SJSA1 (cell line): ENCODE results near the gene MIA. TPM values are rescaled to one million over a fixed set of nuclear protein-coding genes. Genes with fewer than 3 reads are reported as not detected.
A peak's percentile ranks its signal among the peaks of the same experiment; 100 is the strongest.

Experiments
- DNase-seq, 2 experiments: peaks; one replicate each; pipeline ENCODE4 v3.0.0-alpha.2; 2015 to 2020; ENCODE audit warnings: low spot score in 2 of 2, low read depth in 1 of 2
- H3K27ac ChIP-seq: fragments of 250-450 bp; sonication (Bioruptor Pico); 2 replicates; pipeline ENCODE4 v1.5.1; 2020; ENCODE audit warnings: mild to moderate bottlenecking, moderate library complexity
- H3K27me3 ChIP-seq: fragments of 250-450 bp; sonication (Bioruptor Pico); replicated peaks from 2 replicates; pipeline ENCODE4 v1.5.1; 2020; ENCODE audit warnings: mild to moderate bottlenecking, moderate library complexity
- H3K36me3 ChIP-seq: fragments of 250-450 bp; sonication (Bioruptor Pico); 2 replicates; pipeline ENCODE4 v1.5.1; 2020; ENCODE audit warnings: mild to moderate bottlenecking
- H3K4me1 ChIP-seq: fragments of 250-450 bp; sonication (Bioruptor Pico); replicated peaks from 2 replicates; pipeline ENCODE4 v1.6.1; 2021; ENCODE audit warnings: mild to moderate bottlenecking
- H3K4me3 ChIP-seq: fragments of 250-450 bp; sonication (Bioruptor Pico); 2 replicates; pipeline ENCODE4 v1.5.1; 2020; ENCODE audit warnings: mild to moderate bottlenecking
- H3K9me3 ChIP-seq: fragments of 250-450 bp; sonication (Bioruptor Pico); replicated peaks from 2 replicates; pipeline ENCODE4 v1.5.1; 2020; ENCODE audit warnings: mild to moderate bottlenecking
- total RNA-seq: library from RNA; depleted of rRNA; stranded (reverse); fragments of >200 nt; shearing (Covaris generic); gene quantifications from 2 replicates; pipeline ENCODE4 v1.2.3, GENCODE V29; 2014

The MIA gene
- total RNA-seq, 1 experiment from 2014 or later, result not detected

DNA sequence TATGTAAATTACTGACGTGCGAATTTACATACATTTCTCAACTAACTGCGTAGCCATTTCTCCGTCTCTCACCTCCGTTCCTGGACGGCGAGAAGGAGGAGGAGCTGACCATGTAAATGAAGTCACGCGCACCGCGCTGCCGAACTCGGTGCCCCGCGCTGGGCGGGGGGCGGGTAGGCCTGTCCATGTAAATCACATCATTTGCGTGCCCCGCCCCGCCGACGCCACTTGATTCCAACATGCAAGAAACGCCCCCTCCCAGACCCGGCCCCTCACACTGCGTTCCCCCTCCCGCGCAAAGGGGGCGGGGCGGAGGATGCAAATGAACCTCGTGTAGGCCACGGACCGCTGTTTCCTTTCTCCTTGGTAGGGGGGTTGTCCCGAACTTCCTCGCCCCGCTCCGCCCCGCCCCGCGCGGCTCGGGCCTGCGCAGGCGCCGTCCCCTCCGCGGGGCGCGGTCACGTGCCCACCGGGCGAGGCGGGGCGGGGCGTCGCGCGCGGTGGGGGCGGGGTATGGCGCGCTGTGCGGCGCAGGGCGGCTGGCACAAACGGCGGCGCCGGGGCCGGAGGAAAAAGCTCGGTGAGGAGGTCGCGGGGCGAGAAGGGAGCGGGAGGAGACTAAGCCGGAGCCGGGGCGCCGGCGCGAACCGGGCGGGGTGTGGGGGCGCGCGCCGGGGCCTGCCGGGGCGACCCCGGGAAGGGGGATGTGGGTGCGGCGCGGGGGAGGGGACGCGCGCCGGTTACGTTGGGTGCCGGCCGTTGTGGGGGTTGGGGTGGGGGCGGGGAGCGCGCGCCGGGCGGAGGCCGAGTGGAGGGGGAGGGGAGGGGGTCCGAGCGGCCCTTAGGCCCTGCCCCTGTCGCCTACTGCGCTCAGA lies 23.6 kb downstream of the MIA start, which contains the start of gene EGLN2:
TSS of gene EGLN2 (plus strand) at position 509 of the 875 bp plus-strand sequence. CDS start 1,382 bp downstream, outside the sequence.
- Histone ChIP-seq H3K4me1 (peaks cover 25% of the 10 kb centered on the region), H3K36me3 (peaks cover 39% of the 10 kb centered on the region), H3K27ac (peak within 1 kb of the TSS; percentile 68), H3K9me3 (no peaks in the 10 kb centered on the region), H3K4me3 (peak within 1 kb of the TSS; percentile 85), H3K27me3 (no peaks in the 10 kb centered on the region)
- DNase-seq, result peak; percentile 99 to 100

DNA sequence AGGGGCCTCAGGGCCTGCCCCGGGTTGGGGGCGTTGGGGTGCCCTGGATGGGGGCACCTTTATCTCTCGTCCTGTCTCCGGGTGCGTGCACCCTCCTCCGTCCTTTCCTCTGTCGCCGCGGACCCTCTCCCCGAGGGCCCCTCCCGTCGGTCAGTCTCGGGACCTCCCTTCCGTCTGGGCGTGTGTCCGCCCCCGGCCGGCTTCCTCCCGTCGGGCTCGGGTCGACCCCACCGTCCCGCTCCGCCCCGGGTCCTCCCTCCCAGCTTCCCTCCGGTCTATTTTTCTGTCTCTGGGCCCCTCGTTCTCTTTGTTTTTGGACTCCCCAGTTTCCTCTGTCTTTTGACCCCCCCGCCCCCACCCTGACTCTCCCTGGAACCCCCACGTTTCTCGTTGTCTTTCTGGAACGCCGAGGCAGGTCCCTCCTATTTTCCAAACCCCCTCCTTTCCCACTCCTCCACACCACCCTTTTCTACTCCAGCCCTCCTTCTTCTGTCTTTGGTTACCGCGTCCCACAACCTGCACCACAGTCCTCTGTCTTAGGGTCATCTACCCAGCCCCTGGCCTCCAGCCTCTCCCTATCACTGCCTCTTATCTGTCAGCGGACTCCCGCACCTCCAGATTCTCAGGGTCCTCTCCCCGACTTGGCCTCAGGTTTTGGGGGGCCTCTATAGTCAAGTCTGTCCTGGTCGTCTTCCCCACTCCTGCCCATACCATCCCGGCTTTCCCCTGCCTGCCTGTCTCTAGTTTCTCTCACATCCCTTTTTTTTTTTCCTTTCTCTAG lies 24.4 kb downstream of the MIA start:
- peak overlapping the region; percentile 85 for H3K4me3 ChIP-seq
- DNase-seq, result peak in 1 of 2 experiments; percentile 35
- H3K4me1 ChIP-seq, result peaks cover 25% of the 10 kb centered on the region
- H3K9me3 ChIP-seq, result no peaks in the 10 kb centered on the region
- H3K27ac ChIP-seq, result peak overlapping the region; percentile 68
- H3K36me3 ChIP-seq, result peaks cover 48% of the 10 kb centered on the region
- H3K27me3 ChIP-seq, result no peaks in the 10 kb centered on the region

DNA sequence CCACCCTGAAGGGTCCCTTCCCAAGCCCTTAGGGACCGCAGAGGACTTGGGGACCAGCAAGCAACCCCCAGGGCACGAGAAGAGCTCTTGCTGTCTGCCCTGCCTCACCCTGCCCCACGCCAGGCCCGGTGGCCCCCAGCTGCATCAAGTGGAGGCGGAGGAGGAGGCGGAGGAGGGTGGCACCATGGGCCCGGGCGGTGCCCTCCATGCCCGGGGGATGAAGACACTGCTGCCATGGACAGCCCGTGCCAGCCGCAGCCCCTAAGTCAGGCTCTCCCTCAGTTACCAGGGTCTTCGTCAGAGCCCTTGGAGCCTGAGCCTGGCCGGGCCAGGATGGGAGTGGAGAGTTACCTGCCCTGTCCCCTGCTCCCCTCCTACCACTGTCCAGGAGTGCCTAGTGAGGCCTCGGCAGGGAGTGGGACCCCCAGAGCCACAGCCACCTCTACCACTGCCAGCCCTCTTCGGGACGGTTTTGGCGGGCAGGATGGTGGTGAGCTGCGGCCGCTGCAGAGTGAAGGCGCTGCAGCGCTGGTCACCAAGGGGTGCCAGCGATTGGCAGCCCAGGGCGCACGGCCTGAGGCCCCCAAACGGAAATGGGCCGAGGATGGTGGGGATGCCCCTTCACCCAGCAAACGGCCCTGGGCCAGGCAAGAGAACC lies 25.1 kb downstream of the MIA start:
- Histone ChIP-seq H3K27ac (no peak overlapping the region), H3K9me3 (no peaks in the 10 kb centered on the region), H3K4me3 (peak overlapping the region; percentile 85), H3K4me1 (peaks cover 26% of the 10 kb centered on the region), H3K36me3 (peaks cover 55% of the 10 kb centered on the region), H3K27me3 (no peaks in the 10 kb centered on the region)
- no peak for DNase-seq

DNA sequence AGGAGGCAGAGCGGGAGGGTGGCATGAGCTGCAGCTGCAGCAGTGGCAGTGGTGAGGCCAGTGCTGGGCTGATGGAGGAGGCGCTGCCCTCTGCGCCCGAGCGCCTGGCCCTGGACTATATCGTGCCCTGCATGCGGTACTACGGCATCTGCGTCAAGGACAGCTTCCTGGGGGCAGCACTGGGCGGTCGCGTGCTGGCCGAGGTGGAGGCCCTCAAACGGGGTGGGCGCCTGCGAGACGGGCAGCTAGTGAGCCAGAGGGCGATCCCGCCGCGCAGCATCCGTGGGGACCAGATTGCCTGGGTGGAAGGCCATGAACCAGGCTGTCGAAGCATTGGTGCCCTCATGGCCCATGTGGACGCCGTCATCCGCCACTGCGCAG lies 25.7 kb downstream of the MIA start:
- Histone ChIP-seq H3K27ac (no peak overlapping the region), H3K4me1 (peaks cover 31% of the 10 kb centered on the region), H3K36me3 (peaks cover 60% of the 10 kb centered on the region), H3K9me3 (no peaks in the 10 kb centered on the region), H3K27me3 (no peaks in the 10 kb centered on the region), H3K4me3 (peak overlapping the region; percentile 85; the same call in 1 of the 2 replicates)
- DNase-seq, result no peak

DNA sequence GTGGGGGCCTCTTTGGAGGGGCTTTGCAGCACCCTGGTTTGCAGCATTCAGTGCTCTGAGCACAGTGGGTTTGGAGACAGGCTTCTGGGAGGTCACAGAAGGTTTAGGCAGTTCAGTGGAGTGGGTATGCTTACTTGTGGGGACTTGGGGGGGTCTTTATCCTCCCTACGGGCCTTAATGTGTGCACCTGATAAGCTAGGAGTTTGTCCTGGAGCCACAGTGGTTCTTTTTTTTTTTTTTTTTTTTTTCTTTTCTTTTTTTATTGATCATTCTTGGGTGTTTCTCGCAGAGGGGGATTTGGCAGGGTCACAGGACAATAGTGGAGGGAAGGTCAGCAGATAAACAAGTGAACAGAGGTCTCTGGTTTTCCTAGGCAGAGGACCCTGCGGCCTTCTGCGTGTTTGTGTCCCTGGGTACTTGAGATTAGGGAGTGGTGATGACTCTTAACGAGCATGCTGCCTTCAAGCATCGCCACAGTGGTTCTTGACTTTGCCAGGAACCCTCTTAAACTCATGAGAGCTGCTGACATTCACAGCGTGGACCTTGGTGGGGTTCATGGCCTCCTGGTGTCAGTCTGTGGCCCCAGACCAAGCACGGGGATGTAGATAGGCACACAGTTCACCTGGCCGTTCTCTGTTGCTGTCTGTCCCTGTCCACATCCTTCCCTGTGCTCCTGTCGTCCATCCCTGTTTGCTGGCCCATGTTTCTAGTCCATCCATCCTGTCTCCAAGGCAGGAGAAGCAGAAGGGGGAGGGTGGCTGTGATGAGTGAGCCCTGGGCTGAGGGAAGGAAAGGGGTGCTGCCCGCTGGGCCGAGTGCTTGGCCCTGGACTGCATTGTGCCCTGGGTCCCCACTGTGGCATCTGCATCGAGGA lies 26.3 kb downstream of the MIA start:
- Histone ChIP-seq H3K27ac (no peak overlapping the region), H3K4me1 (peaks cover 38% of the 10 kb centered on the region)

DNA sequence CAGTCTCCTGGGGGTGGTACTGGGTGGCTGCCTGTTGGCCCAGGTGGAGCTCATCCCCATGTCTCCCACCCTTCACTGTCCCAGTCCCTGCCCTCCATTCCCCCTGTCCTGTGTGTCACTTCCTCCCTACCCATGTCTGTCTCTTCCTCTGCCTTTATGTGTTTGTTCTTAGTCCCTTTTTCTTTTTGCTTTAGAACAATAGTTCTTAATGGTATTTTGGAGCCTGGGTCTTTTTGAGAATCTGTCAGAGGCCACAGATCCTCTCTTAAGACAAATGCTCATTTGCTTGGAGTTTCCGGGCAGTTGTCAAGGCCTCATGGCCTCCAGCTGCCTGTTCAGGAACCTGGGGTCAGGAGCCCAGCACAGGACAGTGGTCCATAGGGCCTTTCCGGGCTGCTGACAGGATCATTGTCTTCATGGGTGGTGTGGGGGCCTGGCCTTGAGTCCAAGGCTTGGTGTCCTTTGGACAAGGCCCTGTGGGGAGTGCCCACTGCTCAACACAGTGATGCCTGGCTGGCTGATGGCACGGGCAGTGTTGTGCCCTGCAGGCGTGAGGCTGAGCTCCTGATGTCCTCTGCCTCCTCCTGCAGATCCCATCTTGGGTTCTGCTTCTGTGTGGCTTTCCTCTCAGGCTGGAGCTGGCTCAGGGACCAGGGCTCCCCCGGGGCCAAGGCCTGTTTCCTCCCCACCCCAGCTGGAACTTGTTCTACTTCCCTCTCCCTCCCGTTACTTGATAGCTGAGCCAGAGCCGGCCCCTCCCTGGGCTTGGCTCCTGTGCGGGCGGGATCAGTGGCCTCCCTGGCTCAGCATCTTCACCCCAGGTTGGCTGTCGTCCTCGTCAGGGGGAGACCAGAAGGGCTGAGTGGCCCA lies 27.2 kb downstream of the MIA start:
- H3K27ac ChIP-seq, result no peak overlapping the region
- H3K9me3 ChIP-seq, result no peaks in the 10 kb centered on the region
- peaks cover 42% of the 10 kb centered on the region for H3K4me1 ChIP-seq
- no peaks in the 10 kb centered on the region for H3K27me3 ChIP-seq
- no peak overlapping the region for H3K4me3 ChIP-seq
- peaks cover 71% of the 10 kb centered on the region for H3K36me3 ChIP-seq
- DNase-seq, result no peak

More for the DNA sequence above, 26.3 kb downstream of the MIA start:
- Histone ChIP-seq H3K9me3 (no peaks in the 10 kb centered on the region), H3K27me3 (no peaks in the 10 kb centered on the region), H3K4me3 (no peak overlapping the region; the same call in 1 of the 2 replicates), H3K36me3 (peaks cover 65% of the 10 kb centered on the region)
- DNase-seq, result no peak

DNA sequence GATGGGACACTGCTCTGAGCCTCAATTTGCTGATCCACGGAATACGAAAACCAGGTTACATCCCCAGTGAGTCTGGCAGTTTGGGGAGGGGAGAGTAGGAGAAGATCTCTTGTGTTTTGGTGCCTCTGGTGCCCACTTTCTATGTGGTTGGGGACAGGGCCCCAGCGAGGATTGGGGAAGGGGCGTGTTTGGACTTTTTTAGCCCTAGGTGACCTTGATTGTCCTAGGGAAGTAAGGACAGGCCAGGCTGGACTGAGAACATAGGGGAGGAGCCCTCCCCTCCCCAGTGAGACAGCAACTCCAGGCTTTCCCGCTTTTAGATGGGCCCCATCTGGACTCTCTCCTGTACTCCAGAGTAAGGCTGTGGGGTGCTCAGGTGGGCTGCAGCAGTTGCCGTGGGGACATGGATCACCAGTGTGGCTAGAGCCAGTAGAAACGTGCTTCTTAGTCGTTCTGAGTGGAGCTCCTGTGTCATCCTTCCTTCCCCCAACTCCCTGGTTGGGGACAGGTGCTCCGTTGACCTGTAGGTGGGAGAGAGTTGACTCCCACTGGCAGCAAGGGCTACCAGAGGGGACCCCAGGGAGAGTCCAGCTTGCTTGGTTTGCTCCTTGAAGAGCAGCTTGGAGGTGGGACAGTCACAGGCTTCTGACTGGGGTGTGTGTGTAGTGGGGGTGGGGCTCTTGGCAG lies 28.0 kb downstream of the MIA start:
- Histone ChIP-seq H3K36me3 (peaks cover 79% of the 10 kb centered on the region), H3K27me3 (no peaks in the 10 kb centered on the region), H3K4me3 (no peak overlapping the region), H3K27ac (no peak overlapping the region), H3K9me3 (no peaks in the 10 kb centered on the region), H3K4me1 (peaks cover 34% of the 10 kb centered on the region)
- no peak for DNase-seq

DNA sequence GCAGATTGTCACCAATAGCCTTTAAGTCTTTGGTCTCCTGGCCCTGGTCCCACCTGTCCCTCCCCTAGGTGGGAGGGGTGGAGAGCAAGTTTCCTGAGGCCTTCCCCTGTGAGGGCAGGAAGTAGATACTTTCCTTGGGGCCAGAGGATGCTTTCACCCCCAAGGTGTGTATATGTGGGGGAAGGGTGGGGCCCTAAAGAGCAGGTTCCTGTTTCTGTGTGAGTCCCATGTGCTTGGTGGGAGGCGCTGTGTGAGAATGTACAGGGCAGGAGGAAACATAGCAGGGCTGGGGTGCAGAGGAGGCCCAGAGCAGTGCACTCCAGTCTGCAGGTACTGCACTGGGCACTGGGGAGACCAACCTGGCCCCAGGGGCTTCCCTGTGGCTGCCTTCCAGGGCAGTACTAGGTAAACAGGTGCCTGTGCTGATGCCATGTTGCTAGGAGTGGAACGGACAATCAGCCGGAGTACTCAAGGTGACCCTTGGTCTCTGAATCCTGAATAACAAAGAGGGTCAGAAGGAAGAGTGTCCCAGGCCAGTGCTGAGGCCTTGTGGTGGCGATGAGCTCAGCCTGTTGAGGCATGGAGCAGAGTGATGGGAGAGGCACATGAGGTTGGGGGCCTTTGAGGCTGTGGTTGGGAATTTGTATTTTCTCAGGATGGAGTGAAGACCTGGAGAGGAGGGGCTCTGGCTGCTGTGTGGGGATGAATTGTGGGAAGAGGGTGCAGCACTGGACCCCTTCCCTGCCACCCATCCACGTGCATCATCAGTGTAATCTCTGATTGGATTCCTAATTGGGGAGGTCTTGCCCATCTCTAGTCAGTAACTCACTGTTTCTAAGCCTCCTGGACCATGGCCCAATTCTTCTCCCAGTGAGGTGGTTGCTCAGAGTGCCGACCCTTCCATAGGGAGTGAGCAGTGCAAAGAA lies 28.8 kb downstream of the MIA start:
- Histone ChIP-seq H3K4me3 (no peak overlapping the region), H3K27ac (no peak overlapping the region), H3K9me3 (no peaks in the 10 kb centered on the region), H3K36me3 (peaks cover 87% of the 10 kb centered on the region), H3K4me1 (peaks cover 34% of the 10 kb centered on the region), H3K27me3 (no peaks in the 10 kb centered on the region)
- DNase-seq, result no peak

DNA sequence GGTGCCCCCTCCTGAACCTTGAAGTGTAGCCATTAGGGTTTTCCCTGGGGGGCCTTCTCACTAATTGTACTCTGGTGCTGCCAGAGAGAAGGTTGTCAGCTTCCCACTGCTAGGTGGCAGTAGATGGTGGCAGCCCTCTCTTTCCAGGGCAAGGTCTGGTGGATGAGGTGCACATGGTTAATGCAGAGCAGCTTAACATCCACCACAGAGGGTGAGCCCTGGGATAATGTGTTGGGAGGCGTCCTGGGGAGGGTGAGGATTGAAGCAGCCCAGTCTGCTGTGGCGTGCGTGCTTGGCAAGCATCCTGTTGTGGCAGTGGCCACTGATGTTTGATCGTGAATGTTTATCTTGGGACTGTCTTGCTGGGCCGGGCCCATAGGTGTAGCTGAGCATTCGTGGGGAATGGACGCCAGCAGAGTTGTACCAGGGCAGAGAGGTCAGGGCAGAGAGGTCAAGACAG lies 29.5 kb downstream of the MIA start:
- Histone ChIP-seq H3K4me1 (peaks cover 36% of the 10 kb centered on the region), H3K4me3 (no peak overlapping the region), H3K9me3 (no peaks in the 10 kb centered on the region), H3K36me3 (peaks cover 94% of the 10 kb centered on the region), H3K27me3 (no peaks in the 10 kb centered on the region), H3K27ac (no peak overlapping the region)
- DNase-seq, result no peak

DNA sequence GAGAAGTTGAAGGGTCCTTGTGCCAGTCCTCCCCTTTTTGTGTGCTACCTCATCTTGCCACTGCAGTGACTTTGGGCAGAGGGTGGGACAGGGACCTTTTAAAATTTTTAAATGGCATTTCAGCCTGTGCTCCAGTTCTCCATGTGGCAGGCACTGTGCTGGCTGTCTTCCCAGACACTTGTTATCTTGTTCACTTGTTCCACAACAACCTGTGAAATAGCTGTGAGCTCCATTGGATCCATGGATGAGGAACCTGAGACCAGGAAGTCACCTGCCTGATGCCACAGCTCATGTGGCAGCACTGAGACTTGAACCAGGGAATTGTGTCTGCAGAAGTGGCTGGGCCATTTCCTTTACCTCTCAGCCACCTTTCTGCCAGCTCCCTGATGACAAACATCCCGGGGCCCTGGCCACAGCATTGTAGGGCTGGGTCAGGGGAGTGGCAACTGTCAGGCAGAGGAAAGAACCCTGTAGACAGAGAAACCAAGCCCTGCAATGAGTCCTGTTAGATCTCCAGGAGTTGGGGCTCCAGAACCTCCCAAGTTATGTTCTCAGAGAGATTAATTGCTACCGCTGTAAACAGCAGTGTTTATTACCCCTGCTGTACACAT lies 30.0 kb downstream of the MIA start:
- H3K4me3 ChIP-seq, result no peak overlapping the region
- peaks cover 39% of the 10 kb centered on the region for H3K4me1 ChIP-seq
- H3K36me3 ChIP-seq, result peaks cover 93% of the 10 kb centered on the region
- no peaks in the 10 kb centered on the region for H3K9me3 ChIP-seq
- no peak overlapping the region for H3K27ac ChIP-seq
- no peak for DNase-seq
- H3K27me3 ChIP-seq, result no peaks in the 10 kb centered on the region
